AG10803 (cell line): ENCODE measurements around the gene AKT3.

Experiments
- DNase-seq: peaks from one replicate; pipeline ENCODE4 v3.0.0; 2010; ENCODE audit warnings: low read depth
- H3K4me3 ChIP-seq: 2 replicates; pipeline ENCODE4 v1.5.1; 2011; ENCODE audit warnings: mild to moderate bottlenecking, low read length, control low read depth
- TF ChIP-seq, protein P1 (sequence below): conservative IDR thresholded peaks from 2 replicates; pipeline ENCODE4 v1.5.1; 2011; ENCODE audit warnings: mild to moderate bottlenecking, low read length, control low read depth, inconsistent platforms

Gene AKT3

GRCh38 chr1:243558576-243558975 is 291.5 kb downstream of the AKT3 start:
- DNase-seq = no peak
- TF ChIP-seq, protein P1, sequence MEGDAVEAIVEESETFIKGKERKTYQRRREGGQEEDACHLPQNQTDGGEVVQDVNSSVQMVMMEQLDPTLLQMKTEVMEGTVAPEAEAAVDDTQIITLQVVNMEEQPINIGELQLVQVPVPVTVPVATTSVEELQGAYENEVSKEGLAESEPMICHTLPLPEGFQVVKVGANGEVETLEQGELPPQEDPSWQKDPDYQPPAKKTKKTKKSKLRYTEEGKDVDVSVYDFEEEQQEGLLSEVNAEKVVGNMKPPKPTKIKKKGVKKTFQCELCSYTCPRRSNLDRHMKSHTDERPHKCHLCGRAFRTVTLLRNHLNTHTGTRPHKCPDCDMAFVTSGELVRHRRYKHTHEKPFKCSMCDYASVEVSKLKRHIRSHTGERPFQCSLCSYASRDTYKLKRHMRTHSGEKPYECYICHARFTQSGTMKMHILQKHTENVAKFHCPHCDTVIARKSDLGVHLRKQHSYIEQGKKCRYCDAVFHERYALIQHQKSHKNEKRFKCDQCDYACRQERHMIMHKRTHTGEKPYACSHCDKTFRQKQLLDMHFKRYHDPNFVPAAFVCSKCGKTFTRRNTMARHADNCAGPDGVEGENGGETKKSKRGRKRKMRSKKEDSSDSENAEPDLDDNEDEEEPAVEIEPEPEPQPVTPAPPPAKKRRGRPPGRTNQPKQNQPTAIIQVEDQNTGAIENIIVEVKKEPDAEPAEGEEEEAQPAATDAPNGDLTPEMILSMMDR = no peak
- no peak overlapping the region for H3K4me3 ChIP-seq

GRCh38 chr1:243557866-243558265 is 292.2 kb downstream of the AKT3 start:
- DNase-seq = no peak
- TF ChIP-seq, protein P1 = no peak
- H3K4me3 ChIP-seq = no peak overlapping the region

DNA sequence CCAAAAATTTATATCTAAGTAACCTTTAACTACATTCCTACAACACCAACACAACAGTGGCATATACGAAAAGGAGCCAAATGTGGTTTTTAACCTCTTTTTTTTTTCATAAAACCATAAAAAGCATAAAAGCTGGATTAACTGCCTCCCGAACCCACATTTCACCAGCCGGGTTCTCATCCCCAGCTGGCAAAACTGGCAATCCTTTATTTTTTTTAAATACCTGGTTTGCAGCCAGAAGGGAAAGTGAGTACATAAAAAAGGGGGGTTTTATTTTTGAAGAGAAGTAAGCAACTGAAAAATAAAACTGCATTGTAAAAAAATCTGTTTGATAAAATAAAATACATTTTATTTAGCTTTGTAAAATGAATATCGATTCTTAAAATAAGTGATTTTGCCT is 295.4 kb downstream of the AKT3 start:
- DNase-seq = no peak
- no peak overlapping the region for H3K4me3 ChIP-seq
- TF ChIP-seq, protein P1 = no peak

- DNase-seq = no peak
- TF ChIP-seq, protein P1 = no peak
- H3K4me3 ChIP-seq = no peak overlapping the region
Measured at GRCh38 chr1:243553090-243553489, 297.0 kb downstream of the AKT3 start.

- TF ChIP-seq, protein P1 = no peak
Measured at GRCh38 chr1:243550276-243550675, 299.8 kb downstream of the AKT3 start.

GRCh38 chr1:243549791-243550190 is 300.3 kb downstream of the AKT3 start:
- no peak for DNase-seq

More at GRCh38 chr1:243550276-243550675, 299.8 kb downstream of the AKT3 start:
- no peak overlapping the region for H3K4me3 ChIP-seq
- no peak for DNase-seq

GRCh38 chr1:243549108-243549507 is 300.9 kb downstream of the AKT3 start:
- peak; percentile 45 for DNase-seq
- TF ChIP-seq, protein P1 = no peak

More at GRCh38 chr1:243549791-243550190, 300.3 kb downstream of the AKT3 start:
- H3K4me3 ChIP-seq = no peak overlapping the region
- TF ChIP-seq, protein P1 = no peak

More at GRCh38 chr1:243549108-243549507, 300.9 kb downstream of the AKT3 start:
- no peak overlapping the region for H3K4me3 ChIP-seq
